Activated CD8-positive, alpha-beta T cell treated with anti-CD3 and anti-CD28 coated beads for 36 hours (primary cell): Measurements from ENCODE around the gene ZNF664. TPM values are rescaled to one million over a fixed set of nuclear protein-coding genes. Genes with fewer than 3 reads are reported as not detected.

Experiments
- ATAC-seq: fragments of 200-7000 bp; cut with Tn5 transposase; one replicate; pipeline ENCODE4 v1.10.0; 2021; ENCODE audit warnings: mild to moderate bottlenecking, moderate library complexity
- CTCF ChIA-PET: fragments of 350-600 bp; sonication (Branson Sonifier 250); formaldehyde crosslinking; loops from one replicate; lab custom pipeline; 2021; ENCODE audit warnings: antibody characterized with exemption; lab: Charles Lee
- POLR2A ChIA-PET: fragments of 350-600 bp; sonication (Branson Sonifier 250); formaldehyde crosslinking; loops from one replicate; lab custom pipeline; 2021; ENCODE audit warnings: antibody characterized with exemption; lab: Charles Lee
- DNase-seq: peaks from one replicate; pipeline ENCODE4 v3.0.0-alpha.2; 2020
- H3K27ac Mint-ChIP-seq: one replicate; pipeline ENCODE4 v1.8.0; 2021; ENCODE audit warnings: mild to moderate bottlenecking, mixed read lengths
- H3K27me3 Mint-ChIP-seq: one replicate; pipeline ENCODE4 v1.8.0; 2021; ENCODE audit warnings: mixed read lengths
- H3K36me3 Mint-ChIP-seq: one replicate; pipeline ENCODE4 v1.8.0; 2021; ENCODE audit warnings: low read depth, mixed read lengths
- H3K4me1 Mint-ChIP-seq: one replicate; pipeline ENCODE4 v1.8.0; 2021; ENCODE audit warnings: low read depth, mixed read lengths
- H3K4me3 Mint-ChIP-seq: one replicate; pipeline ENCODE4 v1.8.0; 2021; ENCODE audit warnings: mild to moderate bottlenecking, moderate library complexity, mixed read lengths
- H3K9me3 Mint-ChIP-seq: one replicate; pipeline ENCODE4 v1.8.0; 2021; ENCODE audit warnings: mixed read lengths
- intact Hi-C: fragments of 100-400 bp; cut with micrococcal nuclease; formaldehyde crosslinking; loops from one replicate; pipeline ENCODE4 v1.10.0; 2022
- total RNA-seq, 2 experiments: library from RNA; stranded (reverse); gene quantifications; one replicate each; pipeline ENCODE4 v1.2.3, GENCODE V29; 2021
- TF ChIP-seq, protein P1 (sequence below): fragments of 200-600 bp; IDR thresholded peaks from one replicate; pipeline ENCODE4 v1.8.0; 2022; ENCODE audit warnings: antibody characterized with exemption, mild to moderate bottlenecking

Gene ZNF664
- total RNA-seq, 2 experiments from 2014 or later, result 52.9 to 53.4 TPM

DNA sequence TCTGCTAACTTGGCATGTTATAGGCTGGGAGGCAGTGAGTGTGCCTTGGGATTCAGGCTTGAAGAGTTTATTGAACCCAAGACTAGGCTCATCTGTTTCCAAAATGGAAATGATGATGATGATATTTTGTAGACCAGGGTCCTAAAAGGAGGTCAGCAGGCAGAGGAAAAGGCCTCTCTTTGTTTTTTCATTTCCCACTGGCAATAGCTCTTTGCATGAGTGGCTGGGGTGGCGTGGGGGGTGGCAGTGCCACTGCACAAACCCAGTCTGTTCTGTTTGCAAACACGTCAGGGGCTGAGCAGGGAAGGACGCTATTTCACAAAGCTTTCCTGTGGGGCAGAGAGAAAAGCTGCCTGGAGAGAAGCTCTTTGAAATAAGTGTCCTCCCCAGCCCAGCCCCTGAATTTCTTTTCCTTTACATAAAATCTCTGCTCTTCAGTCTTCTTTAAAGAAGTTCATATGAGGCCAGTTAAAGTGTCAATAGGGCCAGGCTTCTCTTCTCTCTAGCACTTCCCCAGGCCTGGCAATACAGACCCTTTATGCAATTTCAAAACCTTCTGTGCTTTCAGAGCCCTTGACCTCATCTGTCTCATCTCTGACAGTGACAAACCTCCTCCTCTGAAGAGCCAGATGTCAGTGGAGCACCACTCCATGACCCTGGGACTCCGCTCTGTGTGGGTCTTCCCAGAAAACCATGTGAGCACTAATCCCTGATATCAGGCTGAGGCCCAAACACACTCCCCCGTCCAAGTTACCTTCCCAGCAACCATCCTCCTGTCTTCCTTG, 72.8 kb downstream of the ZNF664 start:
- Mint-ChIP-seq H3K36me3 (peaks cover 20% of the 10 kb centered on the region), H3K27ac (no peak overlapping the region), H3K4me3 (no peak overlapping the region), H3K27me3 (no peaks in the 10 kb centered on the region), H3K9me3 (peaks cover 31% of the 10 kb centered on the region), H3K4me1 (peaks cover 5% of the 10 kb centered on the region)
- ATAC-seq, result no peak
- ChIA-PET POLR2A (no interaction called here), CTCF (interaction anchor here (1.4 to 3.2 kb wide), 2 partner anchors 9 to 726 kb away, joined by 4 to 12 read pairs; no protein-coding TSS in a partner anchor)
- no peak for DNase-seq
- TF ChIP-seq, protein P1, sequence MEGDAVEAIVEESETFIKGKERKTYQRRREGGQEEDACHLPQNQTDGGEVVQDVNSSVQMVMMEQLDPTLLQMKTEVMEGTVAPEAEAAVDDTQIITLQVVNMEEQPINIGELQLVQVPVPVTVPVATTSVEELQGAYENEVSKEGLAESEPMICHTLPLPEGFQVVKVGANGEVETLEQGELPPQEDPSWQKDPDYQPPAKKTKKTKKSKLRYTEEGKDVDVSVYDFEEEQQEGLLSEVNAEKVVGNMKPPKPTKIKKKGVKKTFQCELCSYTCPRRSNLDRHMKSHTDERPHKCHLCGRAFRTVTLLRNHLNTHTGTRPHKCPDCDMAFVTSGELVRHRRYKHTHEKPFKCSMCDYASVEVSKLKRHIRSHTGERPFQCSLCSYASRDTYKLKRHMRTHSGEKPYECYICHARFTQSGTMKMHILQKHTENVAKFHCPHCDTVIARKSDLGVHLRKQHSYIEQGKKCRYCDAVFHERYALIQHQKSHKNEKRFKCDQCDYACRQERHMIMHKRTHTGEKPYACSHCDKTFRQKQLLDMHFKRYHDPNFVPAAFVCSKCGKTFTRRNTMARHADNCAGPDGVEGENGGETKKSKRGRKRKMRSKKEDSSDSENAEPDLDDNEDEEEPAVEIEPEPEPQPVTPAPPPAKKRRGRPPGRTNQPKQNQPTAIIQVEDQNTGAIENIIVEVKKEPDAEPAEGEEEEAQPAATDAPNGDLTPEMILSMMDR, result no peak
- intact Hi-C loops, result no loop called here

DNA sequence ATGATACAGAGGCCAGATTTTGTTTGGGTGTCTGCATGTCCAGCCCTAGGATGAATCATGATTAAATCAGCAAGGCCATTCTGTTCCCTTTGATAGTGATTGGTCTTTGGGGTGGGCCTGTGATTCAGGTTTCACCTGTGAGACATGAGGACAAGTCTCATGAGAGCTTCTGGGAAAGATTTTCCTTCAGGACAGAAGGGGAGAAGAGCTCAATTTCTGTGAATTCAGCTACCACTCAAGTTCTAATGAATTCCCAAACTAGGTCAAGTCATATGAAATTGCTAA, 73.4 kb downstream of the ZNF664 start:
- H3K36me3 Mint-ChIP-seq, result peaks cover 20% of the 10 kb centered on the region
- intact Hi-C loops, result no loop called here
- no peaks in the 10 kb centered on the region for H3K27me3 Mint-ChIP-seq
- DNase-seq (no peak), ATAC-seq (no peak)
- CTCF ChIA-PET, result interaction anchor here (1.4 to 3.2 kb wide), 2 partner anchors 10 to 725 kb away, joined by 4 to 12 read pairs; no protein-coding TSS in a partner anchor
- peaks cover 5% of the 10 kb centered on the region for H3K4me1 Mint-ChIP-seq
- POLR2A ChIA-PET, result no interaction called here
- TF ChIP-seq, protein P1, result no peak
- no peak overlapping the region for H3K27ac Mint-ChIP-seq
- H3K4me3 Mint-ChIP-seq, result no peak overlapping the region
- peaks cover 31% of the 10 kb centered on the region for H3K9me3 Mint-ChIP-seq

DNA sequence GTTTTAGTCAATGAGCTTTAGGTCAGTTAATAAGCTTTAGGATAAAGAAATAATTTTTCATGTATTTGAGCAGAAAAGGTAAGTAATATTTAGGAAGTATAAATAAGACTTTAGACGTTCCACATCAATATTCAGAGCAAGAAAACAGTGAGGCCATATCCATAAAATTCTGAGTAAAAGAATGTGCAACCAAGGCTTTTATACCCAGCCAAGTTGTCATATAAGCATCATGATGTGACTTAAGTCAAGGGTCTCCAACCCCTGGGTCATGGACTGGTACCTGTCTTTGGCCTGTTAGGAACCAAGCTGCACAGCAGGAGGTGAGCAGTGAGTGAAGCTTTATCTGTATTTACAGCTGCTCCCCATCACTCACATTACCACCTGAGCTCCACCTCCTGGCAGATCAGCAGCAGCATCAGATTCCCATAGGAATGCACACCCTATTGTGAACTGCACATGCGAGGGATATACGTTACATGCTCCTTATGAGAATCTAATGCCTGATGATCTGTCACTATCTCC, 74.1 kb downstream of the ZNF664 start:
- ChIA-PET CTCF (interaction anchor here (1.4 to 3.2 kb wide), 2 partner anchors 11 to 725 kb away, joined by 4 to 12 read pairs; no protein-coding TSS in a partner anchor), POLR2A (no interaction called here)
- no peak for ATAC-seq
- TF ChIP-seq, protein P1, result no peak
- Mint-ChIP-seq H3K4me3 (no peak overlapping the region), H3K36me3 (peaks cover 20% of the 10 kb centered on the region), H3K9me3 (peaks cover 31% of the 10 kb centered on the region), H3K27ac (no peak overlapping the region), H3K4me1 (peaks cover 5% of the 10 kb centered on the region), H3K27me3 (no peaks in the 10 kb centered on the region)
- intact Hi-C loops, result no loop called here
- DNase-seq, result no peak

DNA sequence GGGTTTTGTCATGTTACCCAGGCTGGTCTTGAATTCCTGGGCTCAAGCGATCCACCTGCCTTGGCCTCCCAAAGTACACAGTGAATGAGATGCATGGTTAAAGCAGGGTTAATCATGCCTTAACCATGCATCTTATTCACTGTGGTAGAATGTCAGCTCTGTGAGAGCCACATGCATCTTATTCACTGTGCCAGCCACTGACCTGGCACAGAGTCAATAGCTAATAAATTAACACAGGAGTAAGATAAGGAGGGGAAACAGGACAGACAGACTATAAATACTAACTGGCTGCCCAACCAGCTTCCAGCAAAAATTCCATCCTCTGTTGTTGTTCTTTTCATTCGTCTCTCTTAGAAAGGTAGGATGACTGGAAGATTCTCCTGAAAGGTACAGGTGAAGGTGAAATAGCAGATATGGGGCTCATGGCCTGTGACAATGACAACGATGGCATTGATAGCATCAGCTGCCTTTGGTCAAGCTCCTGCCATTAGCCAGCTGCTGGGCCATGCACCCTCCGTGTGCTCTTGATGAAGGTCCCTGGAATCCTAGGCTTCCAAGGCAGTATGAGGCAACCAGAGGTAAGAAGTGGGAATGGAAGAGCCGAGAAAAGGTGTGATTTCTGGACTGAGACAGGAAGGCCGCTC, 76.6 kb downstream of the ZNF664 start:
- Mint-ChIP-seq H3K4me3 (no peak overlapping the region), H3K4me1 (no peaks in the 10 kb centered on the region), H3K36me3 (peaks cover 20% of the 10 kb centered on the region), H3K27ac (no peak overlapping the region), H3K27me3 (peaks cover 3% of the 10 kb centered on the region), H3K9me3 (peaks cover 31% of the 10 kb centered on the region)
- TF ChIP-seq, protein P1, result no peak
- DNase-seq (no peak), ATAC-seq (no peak)
- intact Hi-C loops, result no loop called here
- POLR2A ChIA-PET, result no interaction called here
- CTCF ChIA-PET, result interaction anchor here (0.9 kb wide), 1 partner anchor 8 kb away, joined by 3 read pairs; no protein-coding TSS in a partner anchor
